Measurements from ENCODE around the gene RTRAF.

The RTRAF gene

DNA sequence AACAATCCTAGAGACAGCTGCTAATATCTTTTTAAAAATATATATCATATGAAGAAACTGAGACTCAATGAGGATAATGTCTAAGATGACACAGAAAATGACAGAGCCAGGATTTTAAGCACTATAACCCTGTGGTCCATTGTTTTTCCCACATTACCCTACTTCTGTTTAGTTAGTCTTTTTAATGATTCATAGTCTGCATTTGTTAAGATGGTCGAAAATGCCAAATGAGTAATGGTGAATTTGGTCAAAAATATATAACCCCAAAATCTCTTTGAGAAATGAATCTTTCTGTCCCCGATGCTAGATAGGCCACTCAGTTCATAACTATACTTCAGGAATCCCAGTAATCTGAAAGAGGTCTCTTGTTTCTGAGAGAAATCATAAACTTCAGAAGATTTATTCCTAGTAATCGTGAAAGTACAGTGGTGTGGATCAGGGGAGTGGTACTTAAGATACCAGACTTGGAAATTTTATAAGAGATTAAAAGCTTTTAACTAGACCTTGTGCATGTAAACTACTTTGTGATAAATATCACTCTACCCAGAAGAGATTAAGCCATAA, 10.8 kb downstream of the RTRAF start:
- no peaks in the 10 kb centered on the region for H3K9me3 ChIP-seq (replicated peaks in 1 of 11)
- H3K36me3 ChIP-seq = peaks cover 91 to 100% (median 97%) of the 10 kb centered on the region in 11 experiments
- no peak for TF ChIP-seq Cebpa-rat (IDR thresholded peaks at IDR 0.05)
- H3K9ac ChIP-seq = no peak overlapping the region
- H3K4me2 ChIP-seq = no peak overlapping the region
- no peaks in the 10 kb centered on the region for H3K27me3 ChIP-seq
- no peak overlapping the region for H3K4me3 ChIP-seq
- peaks cover 1 to 35% (median 11%) of the 10 kb centered on the region in 11 experiments; a peak in 14 of 22 replicates for H4K20me1 ChIP-seq
- H3K4me1 ChIP-seq = peaks cover 0 to 5% (median 0%) of the 10 kb centered on the region in 10 experiments; a peak in 5 of 20 replicates
- H3K27ac ChIP-seq = no peak overlapping the region

DNA sequence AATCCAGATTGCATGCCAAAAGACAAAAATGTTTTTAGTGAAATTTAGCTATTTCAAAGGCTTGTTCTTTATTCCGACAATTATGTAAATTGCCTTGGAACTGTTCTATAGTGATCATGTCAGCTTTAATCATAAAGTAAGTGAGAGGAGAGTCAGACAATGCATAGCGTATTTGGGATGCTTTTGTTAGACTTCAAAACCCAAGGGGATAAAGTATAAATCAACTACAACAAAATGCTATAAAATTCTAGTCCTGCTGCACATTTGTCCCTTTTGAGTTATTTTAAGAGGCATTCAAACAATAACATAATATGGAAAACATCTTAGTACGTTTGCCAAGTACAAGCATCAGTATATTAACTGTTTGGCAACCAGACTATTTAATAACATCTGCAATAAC, 11.3 kb downstream of the RTRAF start:
- no peaks in the 10 kb centered on the region for H3K4me1 ChIP-seq
- peaks cover 91 to 100% (median 97%) of the 10 kb centered on the region in 11 experiments for H3K36me3 ChIP-seq

DNA sequence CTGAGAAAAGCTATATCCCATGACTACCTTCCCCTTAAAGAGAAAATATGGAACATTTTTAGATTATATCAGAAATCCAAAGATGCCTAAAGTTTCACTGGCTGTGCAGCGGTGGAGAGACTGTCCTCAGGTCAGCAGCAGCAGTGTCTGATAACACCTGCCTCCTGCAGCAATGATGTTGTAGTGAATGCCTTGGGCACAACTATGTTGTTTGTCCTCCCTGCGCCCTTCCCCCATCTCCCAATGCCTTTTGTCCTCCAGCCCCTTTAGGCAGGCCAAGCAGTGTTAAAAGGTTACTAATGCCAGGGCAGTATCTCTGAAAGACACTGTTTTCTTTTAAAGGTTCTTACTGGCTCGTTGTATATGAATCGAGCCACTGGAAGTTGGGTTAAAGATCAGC, 13.2 kb downstream of the RTRAF start:
- Histone ChIP-seq H4K20me1 (peaks cover 0 to 24% (median 0%) of the 10 kb centered on the region in 11 experiments; a peak in 6 of 22 replicates), H3K9ac (no peak overlapping the region), H3K4me3 (no peak overlapping the region), H3K27me3 (no peaks in the 10 kb centered on the region), H3K4me2 (no peak overlapping the region), H3K9me3 (replicated peaks in 1 of 11) (no peaks in the 10 kb centered on the region), H3K27ac (no peak overlapping the region), H3K36me3 (peaks cover 97 to 100% (median 100%) of the 10 kb centered on the region in 11 experiments), H3K4me1 (no peaks in the 10 kb centered on the region)
- no peak for TF ChIP-seq Cebpa-rat (IDR thresholded peaks at IDR 0.05)

More for the DNA sequence above, 11.3 kb downstream of the RTRAF start:
- H3K4me2 ChIP-seq = no peak overlapping the region
- no peaks in the 10 kb centered on the region for H3K9me3 ChIP-seq (replicated peaks in 1 of 11)
- H3K27ac ChIP-seq = no peak overlapping the region
- TF ChIP-seq Cebpa-rat (IDR thresholded peaks at IDR 0.05) = no peak
- H3K4me3 ChIP-seq = no peak overlapping the region
- peaks cover 0 to 35% (median 10%) of the 10 kb centered on the region in 11 experiments; a peak in 11 of 22 replicates for H4K20me1 ChIP-seq
- no peaks in the 10 kb centered on the region for H3K27me3 ChIP-seq
- H3K9ac ChIP-seq = no peak overlapping the region

DNA sequence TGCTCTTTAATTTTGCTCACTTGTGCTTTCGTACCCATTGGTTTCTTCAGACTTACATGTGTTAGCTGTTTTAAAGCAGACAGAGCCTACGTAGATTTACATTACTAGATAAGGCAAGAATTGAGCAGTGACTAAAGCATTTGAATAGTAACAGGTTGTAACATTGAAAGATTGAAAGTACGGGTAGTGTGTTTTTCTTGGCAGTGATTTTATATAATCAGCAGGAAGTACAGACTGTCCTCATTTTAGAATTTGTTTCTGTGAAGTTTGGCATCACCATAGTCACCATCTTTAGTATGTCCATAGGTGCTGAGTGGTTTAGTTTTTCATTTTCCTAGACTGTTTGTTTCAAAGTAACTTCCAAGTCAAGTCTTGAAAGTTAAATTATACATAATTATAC, 14.0 kb downstream of the RTRAF start:
- TF ChIP-seq Cebpa-rat (IDR thresholded peaks at IDR 0.05) = no peak
- no peak overlapping the region for H3K27ac ChIP-seq
- H3K9me3 ChIP-seq (replicated peaks in 1 of 11) = no peaks in the 10 kb centered on the region
- H3K36me3 ChIP-seq = peaks cover 98 to 100% (median 100%) of the 10 kb centered on the region in 11 experiments
- H4K20me1 ChIP-seq = peaks cover 0 to 24% (median 0%) of the 10 kb centered on the region in 11 experiments; a peak in 7 of 22 replicates
- no peak overlapping the region for H3K4me3 ChIP-seq
- no peak overlapping the region for H3K4me2 ChIP-seq
- H3K9ac ChIP-seq = no peak overlapping the region
- no peaks in the 10 kb centered on the region for H3K4me1 ChIP-seq
- H3K27me3 ChIP-seq = no peaks in the 10 kb centered on the region

DNA sequence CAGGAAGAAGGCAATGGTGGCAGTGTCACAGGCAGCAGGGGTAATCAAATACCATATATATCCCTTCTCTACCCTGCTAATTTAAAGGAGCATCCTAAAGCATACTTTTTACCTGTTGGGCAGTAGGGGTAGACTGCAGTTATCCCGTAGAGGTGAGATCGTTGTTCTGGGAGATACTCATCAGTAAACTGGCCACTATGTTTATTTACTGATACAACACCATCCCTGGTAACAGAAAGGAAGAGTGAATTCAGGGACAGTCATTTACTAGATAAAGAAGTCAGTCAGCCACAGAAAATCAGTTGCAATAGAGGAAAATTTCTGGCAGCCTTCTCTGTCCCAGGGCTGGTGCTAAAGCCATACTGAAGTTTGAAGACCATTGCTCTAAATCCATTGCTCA, 16.3 kb downstream of the RTRAF start:
- Histone ChIP-seq H3K9ac (no peak overlapping the region), H3K27ac (no peak overlapping the region), H3K4me3 (no peak overlapping the region), H3K27me3 (no peaks in the 10 kb centered on the region), H3K36me3 (peaks cover 98 to 100% (median 100%) of the 10 kb centered on the region in 11 experiments), H4K20me1 (peaks cover 0 to 24% (median 0%) of the 10 kb centered on the region in 11 experiments; a peak in 7 of 22 replicates), H3K4me2 (no peak overlapping the region), H3K4me1 (peaks cover 0 to under 1% (median 0%) of the 10 kb centered on the region in 10 experiments; a peak in 1 of 20 replicates), H3K9me3 (replicated peaks in 1 of 11) (no peaks in the 10 kb centered on the region)
- no peak for TF ChIP-seq Cebpa-rat (IDR thresholded peaks at IDR 0.05)

DNA sequence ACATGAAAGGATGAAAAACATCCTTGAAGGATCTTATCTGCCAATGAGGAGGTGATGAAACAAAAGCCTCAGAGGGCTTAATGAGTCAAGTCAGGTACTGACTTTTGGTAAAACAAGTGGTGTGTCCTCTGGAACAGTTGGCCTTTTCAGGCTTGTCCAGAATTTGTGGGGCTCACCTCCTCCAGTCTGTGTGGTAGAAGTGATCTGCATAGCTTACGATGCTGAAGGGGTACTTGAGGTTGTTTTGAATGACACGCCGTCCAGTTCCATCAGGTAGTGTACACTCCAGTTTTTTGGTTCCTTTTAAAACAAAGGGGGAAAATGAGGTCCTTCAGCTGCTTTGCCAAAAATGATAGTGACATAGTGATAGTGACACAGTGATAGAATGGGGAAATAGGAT, 17.0 kb downstream of the RTRAF start:
- no peak overlapping the region for H3K4me3 ChIP-seq
- H3K4me2 ChIP-seq = no peak overlapping the region
- H3K27ac ChIP-seq = no peak overlapping the region
- H3K36me3 ChIP-seq = peaks cover 99 to 100% (median 100%) of the 10 kb centered on the region in 11 experiments
- peaks cover 0 to 19% (median 0%) of the 10 kb centered on the region in 11 experiments; a peak in 7 of 22 replicates for H4K20me1 ChIP-seq
- H3K4me1 ChIP-seq = peaks cover 0 to 7% (median 4%) of the 10 kb centered on the region in 10 experiments; a peak in 15 of 20 replicates
- no peak for TF ChIP-seq Cebpa-rat (IDR thresholded peaks at IDR 0.05)
- H3K9me3 ChIP-seq (replicated peaks in 1 of 11) = no peaks in the 10 kb centered on the region
- H3K9ac ChIP-seq = no peak overlapping the region
- H3K27me3 ChIP-seq = no peaks in the 10 kb centered on the region

DNA sequence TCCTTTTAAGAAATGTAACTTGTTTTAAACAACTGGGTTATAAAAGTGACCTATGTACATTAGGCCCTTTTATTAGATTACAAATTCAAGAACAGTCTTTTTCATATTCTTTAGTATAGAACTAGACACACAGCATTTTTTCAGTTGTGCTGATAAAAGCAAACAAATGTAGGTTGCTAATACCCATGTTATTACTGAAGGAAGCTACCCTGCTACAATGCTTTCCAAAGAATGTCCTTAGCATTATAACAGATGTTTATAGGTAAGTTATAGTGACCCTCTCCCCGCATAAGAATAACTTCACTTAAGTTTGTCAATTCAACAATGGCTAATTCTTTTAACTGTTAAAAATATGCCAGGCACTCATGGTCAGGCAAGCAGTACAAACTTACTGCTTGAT, 17.9 kb downstream of the RTRAF start:
- TF ChIP-seq Cebpa-rat (IDR thresholded peaks at IDR 0.05) = no peak
- Histone ChIP-seq H3K27ac (no peak overlapping the region), H3K4me2 (no peak overlapping the region), H3K4me1 (peaks cover 5 to 16% (median 12%) of the 10 kb centered on the region in 10 experiments), H3K9ac (no peak overlapping the region), H3K9me3 (replicated peaks in 1 of 11) (no peaks in the 10 kb centered on the region), H4K20me1 (peaks cover 0 to 16% (median 0%) of the 10 kb centered on the region in 11 experiments; a peak in 7 of 22 replicates), H3K27me3 (no peaks in the 10 kb centered on the region), H3K4me3 (no peak overlapping the region), H3K36me3 (peaks cover 96 to 100% (median 100%) of the 10 kb centered on the region in 11 experiments)

DNA sequence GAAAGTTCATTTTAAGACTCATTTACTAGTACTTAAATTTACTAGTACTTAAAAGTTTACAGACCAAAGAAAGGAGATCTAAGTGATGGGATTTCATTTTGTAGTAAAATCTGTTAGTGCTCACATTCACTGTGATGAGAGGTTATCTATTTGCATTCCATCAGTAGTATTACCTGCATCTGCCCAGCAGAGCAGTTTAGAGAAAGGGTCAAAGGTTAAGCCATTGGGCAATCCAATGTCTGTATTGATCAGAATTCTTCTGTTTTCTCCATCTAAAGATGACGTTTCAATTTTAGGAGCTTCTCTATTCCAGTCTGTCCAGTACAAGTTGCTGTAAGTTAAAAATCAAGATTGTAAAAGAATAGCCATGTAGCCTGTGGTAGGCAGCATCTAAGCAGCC, 18.3 kb downstream of the RTRAF start:
- no peak overlapping the region for H3K4me2 ChIP-seq
- H3K36me3 ChIP-seq = peaks cover 91 to 98% (median 97%) of the 10 kb centered on the region in 11 experiments
- H3K9me3 ChIP-seq (replicated peaks in 1 of 11) = no peaks in the 10 kb centered on the region
- peaks cover 9 to 20% (median 17%) of the 10 kb centered on the region in 10 experiments for H3K4me1 ChIP-seq
- TF ChIP-seq Cebpa-rat (IDR thresholded peaks at IDR 0.05) = no peak
- H3K27ac ChIP-seq = no peak overlapping the region
- H3K4me3 ChIP-seq = no peak overlapping the region
- no peak overlapping the region for H3K9ac ChIP-seq
- peaks cover 0 to 12% (median 0%) of the 10 kb centered on the region in 11 experiments; a peak in 6 of 22 replicates for H4K20me1 ChIP-seq
- no peaks in the 10 kb centered on the region for H3K27me3 ChIP-seq

DNA sequence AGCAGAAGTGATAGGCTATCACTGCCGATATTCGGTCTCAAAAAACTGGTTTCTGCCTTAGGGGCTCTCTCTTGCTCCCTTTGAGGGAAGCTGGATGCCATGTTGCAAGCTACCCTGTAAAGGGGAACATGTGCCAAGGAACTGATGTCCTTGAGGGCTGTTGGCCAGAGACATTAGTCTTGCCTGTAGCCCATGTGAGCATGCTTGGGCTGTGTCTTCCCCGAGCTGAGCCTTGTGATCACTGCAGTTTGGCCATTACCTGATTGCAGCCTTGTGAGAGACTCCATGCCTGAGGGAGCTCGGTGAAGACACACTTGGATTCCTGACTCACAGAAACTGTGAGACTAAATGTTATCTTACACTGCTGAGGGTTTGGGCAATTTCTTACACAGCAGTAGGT, 18.8 kb downstream of the RTRAF start:
- H3K27me3 ChIP-seq = no peaks in the 10 kb centered on the region
- no peaks in the 10 kb centered on the region for H3K9me3 ChIP-seq (replicated peaks in 1 of 11)
- H3K4me1 ChIP-seq = peaks cover 14 to 25% (median 22%) of the 10 kb centered on the region in 10 experiments
- peaks cover 86 to 95% (median 92%) of the 10 kb centered on the region in 11 experiments for H3K36me3 ChIP-seq
- no peak for TF ChIP-seq Cebpa-rat (IDR thresholded peaks at IDR 0.05)
- H3K4me3 ChIP-seq = no peak overlapping the region
- no peak overlapping the region for H3K9ac ChIP-seq
- H4K20me1 ChIP-seq = peaks cover 0 to 10% (median 0%) of the 10 kb centered on the region in 11 experiments; a peak in 5 of 22 replicates
- H3K27ac ChIP-seq = no peak overlapping the region
- no peak overlapping the region for H3K4me2 ChIP-seq

Measured in BLaER1 treated with 17β-estradiol and CSF1 and Interleukin-3, amounts not matched to agents 10 nM and 100 nM (cell line).